Measurements from ENCODE around the gene TUFT1. TPM values are rescaled to one million over a fixed set of nuclear protein-coding genes. Genes with fewer than 3 reads are reported as not detected.

TUFT1 gene
- polyA plus RNA-seq, 2 of the 4 experiments (the other 2 are of a cell fraction): 21.1 to 27.5 TPM

GRCh38 chr1:151504252-151504651, 35.9 kb upstream of the TUFT1 start:
- POLR2A ChIA-PET: interaction anchor here (0.6 kb wide), 2 partner anchors 133 to 201 kb away, joined by 4 to 5 read pairs; no protein-coding TSS in a partner anchor
- no peak for TF ChIP-seq NFE2L2 (conservative IDR thresholded peaks at IDR 0.05; ENCODE audit: low read length)
- no peak for TF ChIP-seq FOSB (CRISPR knock-in tag; IDR thresholded peaks at IDR 0.05)
- no peak for TF ChIP-seq HMGXB4 (CRISPR knock-in tag; IDR thresholded peaks at IDR 0.05; ENCODE audit: borderline replicate concordance)
- TF ChIP-seq MAZ (IDR thresholded peaks at IDR 0.05; ENCODE audit: borderline replicate concordance, low read depth, low read length): no peak
- TF ChIP-seq GATA3 (IDR thresholded peaks at IDR 0.05; ENCODE audit: borderline replicate concordance): no peak
- no peak for TF ChIP-seq JUNB (IDR thresholded peaks at IDR 0.05)
- TF ChIP-seq ZC3H11A (IDR thresholded peaks at IDR 0.05): no peak
- no peak for TF ChIP-seq RFX5 (IDR thresholded peaks at IDR 0.05)
- no peak for TF ChIP-seq POLR2AphosphoS2 (conservative IDR thresholded peaks at IDR 0.05; ENCODE audit: low read length)
- TF ChIP-seq RAD21 (conservative IDR thresholded peaks at IDR 0.05 in 1 of 2, IDR thresholded peaks at IDR 0.05 in 1 of 2): no peak
- no peak for TF ChIP-seq TP53 (CRISPR knock-in tag; IDR thresholded peaks at IDR 0.05)
- no peak for TF ChIP-seq CHD2 (IDR thresholded peaks at IDR 0.05; ENCODE audit: low read length, partially characterized antibody)
- TF ChIP-seq FOXS1 (CRISPR knock-in tag; IDR thresholded peaks at IDR 0.05): no peak
- TF ChIP-seq CTCF (IDR thresholded peaks at IDR 0.05): no peak
- TF ChIP-seq RNF2 (IDR thresholded peaks at IDR 0.05; ENCODE audit: borderline replicate concordance, low read depth): no peak
- Histone ChIP-seq H3K4me1 (0 out of 3 replicates have a peak, but pooled peaks cover 3% of the 10 kb centered on the region), H3K27ac (no peak overlapping the region), H3K4me3 (no peak overlapping the region), H3K9me3 (no peaks in the 10 kb centered on the region), H3K4me2 (no peak overlapping the region)
- DNase-seq (ENCODE audit: low read depth in 1 of 2, low spot score in 1 of 2) (no peak), ATAC-seq (no peak), FAIRE-seq (no peak)
- CTCF ChIA-PET: interaction anchor here (0.7 to 2.6 kb wide), 4 partner anchors 11 to 32 kb away, joined by 4 to 8 read pairs (median 6); no protein-coding TSS in a partner anchor
- 45% methylated on average over 3 of the region's 3 CpGs for WGBS (ENCODE audit: missing lambda C conversion rate)

- TF ChIP-seq CHD4 (IDR thresholded peaks at IDR 0.05; ENCODE audit: borderline replicate concordance) (no peak), ELK1 (IDR thresholded peaks at IDR 0.05; ENCODE audit: low read depth, low read length) (no peak), GATA3 (IDR thresholded peaks at IDR 0.05; ENCODE audit: borderline replicate concordance) (no peak), HMGXB4 (CRISPR knock-in tag; IDR thresholded peaks at IDR 0.05; ENCODE audit: borderline replicate concordance) (no peak), SMC3 (IDR thresholded peaks at IDR 0.05) (no peak), POLR2A (IDR thresholded peaks at IDR 0.05; ENCODE audit: low read length) (no peak), CHD2 (IDR thresholded peaks at IDR 0.05; ENCODE audit: low read length, partially characterized antibody) (no peak), REST (IDR thresholded peaks at IDR 0.05) (no peak), HEYL (CRISPR knock-in tag; IDR thresholded peaks at IDR 0.05) (no peak), MAFK (IDR thresholded peaks at IDR 0.05; ENCODE audit: partially characterized antibody) (no peak), ZNF302 (CRISPR knock-in tag; IDR thresholded peaks at IDR 0.05) (no peak), MAZ (IDR thresholded peaks at IDR 0.05; ENCODE audit: borderline replicate concordance, low read depth, low read length) (no peak), CBX2 (IDR thresholded peaks at IDR 0.05; ENCODE audit: borderline replicate concordance, low read depth) (no peak), EHF (CRISPR knock-in tag; IDR thresholded peaks at IDR 0.05) (no peak), TP53 (CRISPR knock-in tag; IDR thresholded peaks at IDR 0.05) (no peak), EP300 (IDR thresholded peaks at IDR 0.05) (no peak)
- ATAC-seq (no peak), DNase-seq (ENCODE audit: low read depth in 1 of 2, low spot score in 1 of 2) (no peak), FAIRE-seq (no peak)
- CTCF ChIA-PET: interaction anchor here (0.7 to 2.6 kb wide), 3 partner anchors 12 to 32 kb away, joined by 4 to 8 read pairs (median 6); no protein-coding TSS in a partner anchor
- Histone ChIP-seq H3K27ac (no peak overlapping the region), H3K4me1 (0 out of 3 replicates have a peak, but pooled peaks cover 3% of the 10 kb centered on the region), H3K4me2 (no peak overlapping the region), H3K9me3 (no peaks in the 10 kb centered on the region), H3K4me3 (no peak overlapping the region)
- POLR2A ChIA-PET: interaction anchor here (0.6 kb wide), 2 partner anchors 133 to 202 kb away, joined by 4 to 5 read pairs; no protein-coding TSS in a partner anchor
- WGBS (ENCODE audit: missing lambda C conversion rate): 76% methylated on average over 4 of the region's 4 CpGs
Observed at GRCh38 chr1:151504759-151505158, 35.4 kb upstream of the TUFT1 start.

Measured in A549 (cell line).